Esophagus squamous epithelium (tissue), 5 donors: ENCODE measurements around the gene PDHX. TPM values are rescaled to one million over a fixed set of nuclear protein-coding genes. Genes with fewer than 3 reads are reported as not detected.

ENCODE experiments used
- DNase-seq: peaks from one replicate; lab custom pipeline; 2025; lab: John Stamatoyannopoulos, UW
- H3K27ac ChIP-seq, 4 donors: fragments of 200-600 bp; sonication (generic); one replicate each; pipeline ENCODE4 v1.5.1; 2016 to 2019; ENCODE audit warnings: mild to moderate bottlenecking in 1 of 4
- H3K27me3 ChIP-seq, 4 donors: fragments of 200-600 bp; sonication (generic); 1 replicate in 3 of 4; 2 replicates in 1 of 4; pipeline versions ENCODE4 v1.5.1 to v1.6.0; 2017 to 2021; ENCODE audit warnings: antibody characterized with exemption in 1 of 4
- H3K36me3 ChIP-seq, 3 donors: fragments of 200-600 bp; sonication (generic); one replicate each; pipeline ENCODE4 v1.5.1; 2016 to 2019
- H3K4me1 ChIP-seq, 3 donors: fragments of 200-600 bp; sonication (generic); one replicate each; pipeline ENCODE4 v1.5.1; 2017 to 2019
- H3K4me3 ChIP-seq, 4 donors: fragments of 200-600 bp; sonication (generic); 1 replicate in 3 of 4; 2 replicates in 1 of 4; pipeline ENCODE4 v1.5.1; 2016 to 2019; ENCODE audit warnings: mild to moderate bottlenecking in 2 of 4, moderate library complexity in 1 of 4
- H3K9me3 ChIP-seq, 3 donors: fragments of 200-600 bp; sonication (generic); one replicate each; pipeline ENCODE4 v1.5.1; 2016 to 2019
- CTCF ChIP-seq, 6 experiments: fragments of 450-650 bp in 4 of 6; fragments of 200-600 bp in 2 of 6; sonication (generic) in 2 of 6; IDR thresholded peaks; one replicate each; pipeline ENCODE4 v1.5.1; 2016 to 2019; ENCODE audit warnings: antibody characterized with exemption in 6 of 6, mild to moderate bottlenecking in 4 of 6, moderate library complexity in 4 of 6
- POLR2A ChIP-seq, 4 donors: fragments of 450-650 bp; IDR thresholded peaks; one replicate each; pipeline ENCODE4 v1.6.1; 2017; ENCODE audit warnings: antibody characterized with exemption in 4 of 4, mild to moderate bottlenecking in 4 of 4, moderate library complexity in 3 of 4
- WGBS, 2 donors: methylation state at CpG; one replicate each; pipeline ENCODE4 v1.1.5; 2018; 5-methylcytosine and 5-hydroxymethylcytosine counted together
- intact Hi-C: fragments of 100-400 bp; cut with DNase I; formaldehyde crosslinking; loops from one replicate; pipeline ENCODE4 v1.15.0; 2022
- total RNA-seq, 4 donors: library from RNA; depleted of rRNA; stranded (reverse); fragments of >200 nt; gene quantifications; one replicate each; pipeline ENCODE4 v1.1.0, GENCODE V29; 2016
- donor health status: DM: yes; HTN: yes; CAD: no.

Gene PDHX
- total RNA-seq, 4 donors from 2014 or later = 14.1 to 29.9 (median 25.7) TPM

DNA sequence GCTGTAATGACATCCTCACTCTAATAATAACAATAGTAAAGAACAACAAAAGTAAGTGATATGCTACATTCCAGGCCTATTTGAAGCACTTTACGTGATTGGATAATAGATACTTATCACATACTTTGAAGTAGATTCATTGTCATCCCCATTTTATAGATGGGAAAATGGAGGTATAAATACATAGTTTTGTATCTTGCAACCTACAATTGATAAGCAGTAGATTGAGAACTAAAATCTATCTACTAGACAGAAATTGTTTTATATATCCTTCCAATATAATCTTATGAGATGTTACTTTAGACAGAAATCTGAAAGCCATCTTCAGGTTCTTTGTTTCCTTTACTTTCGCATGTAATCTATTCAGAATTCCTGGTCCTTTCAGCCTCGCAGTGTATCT lies 118.0 kb downstream of the PDHX start:
- H3K27ac ChIP-seq = no peak overlapping the region
- H3K4me1 ChIP-seq = peaks cover 7 to 39% (median 26%) of the 10 kb centered on the region in 3 donors
- intact Hi-C loops = no loop called here
- no peaks in the 10 kb centered on the region for H3K27me3 ChIP-seq
- WGBS, 2 donors = 95 to 98% methylated on average over 3 of the region's 3 CpGs
- H3K9me3 ChIP-seq = no peaks in the 10 kb centered on the region
- H3K36me3 ChIP-seq = no peaks in the 10 kb centered on the region
- no peak overlapping the region for H3K4me3 ChIP-seq
- TF ChIP-seq POLR2A (IDR thresholded peaks at IDR 0.05) (no peak), CTCF (IDR thresholded peaks at IDR 0.05) (no peak)
- DNase-seq = no peak

DNA sequence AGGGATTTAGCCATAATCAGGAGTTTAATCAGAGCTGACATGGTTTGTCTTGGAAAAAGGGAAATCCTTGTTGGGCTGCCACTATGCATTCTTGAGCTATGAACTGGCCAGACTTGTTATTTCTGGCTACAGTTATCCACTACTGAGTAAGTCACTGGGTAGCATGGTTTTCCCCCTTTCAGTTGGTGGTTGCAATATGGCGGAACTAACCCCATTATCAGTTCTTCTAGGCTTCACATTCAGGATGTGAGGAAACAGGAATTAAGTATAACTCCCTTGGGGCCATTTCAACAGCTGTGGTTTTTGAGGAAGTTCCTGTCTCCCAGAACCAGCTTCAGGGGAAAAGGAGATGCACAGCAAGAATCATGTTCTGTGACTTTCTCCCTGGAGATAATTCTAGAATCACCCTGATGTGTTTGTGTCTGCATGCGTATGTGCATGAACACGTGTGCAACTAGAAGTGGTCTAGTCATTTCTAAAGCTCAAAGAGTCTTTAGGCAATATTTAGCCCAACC lies 119.5 kb downstream of the PDHX start:
- intact Hi-C loops = no loop called here
- TF ChIP-seq CTCF (IDR thresholded peaks at IDR 0.05) (no peak), POLR2A (IDR thresholded peaks at IDR 0.05) (no peak)
- Histone ChIP-seq H3K9me3 (no peaks in the 10 kb centered on the region), H3K27ac (peak overlapping the region in 1 of 4 donors; percentile 10), H3K4me1 (peaks cover 0 to 39% (median 13%) of the 10 kb centered on the region in 3 donors), H3K27me3 (no peaks in the 10 kb centered on the region), H3K4me3 (no peak overlapping the region), H3K36me3 (no peaks in the 10 kb centered on the region)
- DNase-seq = no peak
- 30 to 58% methylated on average over 2 to 3 of the region's 3 CpGs for WGBS, 2 donors

- Histone ChIP-seq H3K4me1 (peaks cover 0 to 37% (median 10%) of the 10 kb centered on the region in 3 donors), H3K9me3 (no peaks in the 10 kb centered on the region), H3K4me3 (no peak overlapping the region), H3K27ac (no peak overlapping the region), H3K27me3 (no peaks in the 10 kb centered on the region), H3K36me3 (no peaks in the 10 kb centered on the region)
- intact Hi-C loops = no loop called here
- WGBS, 2 donors = 54% methylated on average over 3 of the region's 3 CpGs
- TF ChIP-seq POLR2A (IDR thresholded peaks at IDR 0.05) (no peak), CTCF (IDR thresholded peaks at IDR 0.05) (no peak)
- DNase-seq = no peak
These were observed 120.2 kb downstream of the PDHX start for GRCh38 chr11:35036639-35037038.

- Histone ChIP-seq H3K4me1 (peaks cover 0 to 30% (median 10%) of the 10 kb centered on the region in 3 donors), H3K9me3 (no peaks in the 10 kb centered on the region), H3K36me3 (no peaks in the 10 kb centered on the region), H3K27ac (no peak overlapping the region), H3K4me3 (no peak overlapping the region), H3K27me3 (no peaks in the 10 kb centered on the region)
- no peak for DNase-seq
- intact Hi-C loops = no loop called here
- TF ChIP-seq POLR2A (IDR thresholded peaks at IDR 0.05) (no peak), CTCF (IDR thresholded peaks at IDR 0.05) (no peak)
- 72 to 73% methylated on average over 5 of the region's 5 CpGs for whole genome bisulfite sequencing, 2 donors
These were observed 122.0 kb downstream of the PDHX start for GRCh38 chr11:35038211-35038928.

DNA sequence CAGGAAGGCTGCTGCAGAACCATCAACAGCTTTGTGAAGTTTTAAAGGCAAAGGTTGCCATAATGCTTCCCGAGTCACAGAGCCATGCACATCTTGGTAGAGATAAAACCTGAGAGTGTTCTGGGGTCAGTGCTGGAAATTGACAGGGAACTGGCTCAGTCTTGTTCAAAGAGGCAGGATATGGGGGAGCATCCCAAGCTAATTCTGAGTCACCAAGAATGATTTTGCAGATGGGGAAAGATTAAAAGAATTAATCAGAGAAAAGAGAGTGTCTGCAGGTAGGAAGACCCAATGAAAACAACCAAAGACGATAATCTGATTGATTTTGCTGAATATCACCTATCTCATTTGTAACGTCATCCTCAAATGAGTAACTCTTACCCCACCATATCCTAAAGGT lies 122.7 kb downstream of the PDHX start:
- no peak for DNase-seq
- Histone ChIP-seq H3K4me3 (no peak overlapping the region), H3K9me3 (no peaks in the 10 kb centered on the region), H3K27ac (peak overlapping the region in 1 of 4 donors; percentile 69), H3K4me1 (peaks cover 0 to 36% (median 10%) of the 10 kb centered on the region in 3 donors), H3K36me3 (no peaks in the 10 kb centered on the region), H3K27me3 (no peaks in the 10 kb centered on the region)
- WGBS, 2 donors = 65 to 77% methylated on average over 3 of the region's 3 CpGs
- intact Hi-C loops = no loop called here
- no peak for TF ChIP-seq CTCF (IDR thresholded peaks at IDR 0.05)
